SK-N-SH (cell line): ENCODE results near the gene MEIKIN. TPM values are rescaled to one million over a fixed set of nuclear protein-coding genes. Genes with fewer than 3 reads are reported as not detected.

Experiments used
- CTCF ChIA-PET: fragments of 300-600, 350-600 bp; formaldehyde crosslinking; extraction: SDS; loops from one replicate; lab custom pipeline; 2021; lab: Yijun Ruan, JAX
- POLR2A ChIA-PET: fragments of 350-600 bp; sonication (Branson Sonifier 250); formaldehyde crosslinking; extraction: SDS; loops from one replicate; lab custom pipeline; 2020; ENCODE audit warnings: antibody characterized with exemption, inconsistent platforms; lab: Yijun Ruan, JAX
- DNase-seq: peaks from one replicate; pipeline ENCODE4 v3.0.0; 2012
- H2AFZ ChIP-seq: fragments of 200-600 bp; sonication (generic); 2 replicates; pipeline ENCODE4 v1.8.1; 2016; ENCODE audit warnings: antibody characterized with exemption, mild to moderate bottlenecking, low read depth
- H3F3A ChIP-seq: fragments of 200-600 bp; sonication (generic); replicated peaks from 2 replicates; pipeline ENCODE3; 2016; ENCODE audit warnings: antibody characterized with exemption, mild to moderate bottlenecking; ENCODE audit not compliant: insufficient read depth
- H3K27ac ChIP-seq, 2 experiments: fragments of 200-500 bp in 1 of 2; fragments of 200-600 bp in 1 of 2; sonication (Bioruptor generic) in 1 of 2; sonication (generic), shearing (Covaris generic) in 1 of 2; 2 replicates each; pipeline versions ENCODE4 v1.5.1 to v1.6.1; 2014 to 2016; ENCODE audit warnings: low read depth in 2 of 2, inconsistent platforms in 1 of 2, low read length in 1 of 2, mild to moderate bottlenecking in 1 of 2, mixed read lengths in 1 of 2
- H3K27me3 ChIP-seq: fragments of 200-600 bp; sonication (generic), shearing (Covaris generic); 2 replicates; pipeline ENCODE4 v1.6.1; 2016; ENCODE audit warnings: mixed run types; ENCODE audit not compliant: insufficient read depth
- H3K36me3 ChIP-seq, 2 experiments: fragments of 200-500 bp in 1 of 2; fragments of 200-600 bp in 1 of 2; sonication (Bioruptor generic) in 1 of 2; sonication (generic) in 1 of 2; replicated peaks in 1 of 2; 2 replicates each; pipeline versions ENCODE3 to v1.5.1; 2014 to 2016; ENCODE audit warnings: low read length in 1 of 2, mild to moderate bottlenecking in 1 of 2; ENCODE audit not compliant: insufficient read depth in 2 of 2, control insufficient read depth in 1 of 2
- H3K4me1 ChIP-seq, 2 experiments: fragments of 200-500 bp in 1 of 2; fragments of 200-600 bp in 1 of 2; sonication (Bioruptor generic) in 1 of 2; sonication (generic), shearing (Covaris generic) in 1 of 2; 2 replicates each; pipeline versions ENCODE4 v1.5.1 to v1.6.1; 2014 to 2016; ENCODE audit warnings: low read depth in 1 of 2, low read length in 1 of 2, mixed run types in 1 of 2; ENCODE audit not compliant: insufficient read depth in 2 of 2, control insufficient read depth in 1 of 2
- H3K4me2 ChIP-seq: fragments of 200-600 bp; sonication (generic), shearing (Covaris generic); 2 replicates; pipeline ENCODE4 v1.6.1; 2017; ENCODE audit warnings: mixed run types
- H3K4me3 ChIP-seq, 2 experiments: fragments of 200-500 bp in 1 of 2; fragments of 200-600 bp in 1 of 2; sonication (Bioruptor generic) in 1 of 2; sonication (generic), shearing (Covaris generic) in 1 of 2; 2 replicates each; pipeline versions ENCODE4 v1.5.1 to v1.8.1; 2014 to 2016; ENCODE audit warnings: low read depth in 2 of 2, inconsistent platforms in 1 of 2, low read length in 1 of 2, mild to moderate bottlenecking in 1 of 2, mixed read lengths in 1 of 2, moderate library complexity in 1 of 2
- H3K79me2 ChIP-seq: fragments of 200-600 bp; sonication (generic); 2 replicates; pipeline ENCODE4 v1.8.1; 2017; ENCODE audit warnings: mild to moderate bottlenecking; ENCODE audit not compliant: insufficient read depth
- H3K9ac ChIP-seq: fragments of 200-600 bp; sonication (generic); 2 replicates; pipeline ENCODE4 v1.6.1; 2017; ENCODE audit warnings: mixed run types
- H3K9me2 ChIP-seq: fragments of 200-600 bp; sonication (generic); 2 replicates; pipeline ENCODE4 v1.6.1; 2017; ENCODE audit warnings: mixed run types
- H3K9me3 ChIP-seq: fragments of 200-600 bp; sonication (generic); 2 replicates; pipeline ENCODE4 v1.6.1; 2017; ENCODE audit warnings: mixed run types, mild to moderate bottlenecking, moderate library complexity
- H4K20me1 ChIP-seq: fragments of 200-600 bp; sonication (generic); 2 replicates; pipeline ENCODE4 v1.6.1; 2017; ENCODE audit warnings: mild to moderate bottlenecking, mixed run types; ENCODE audit not compliant: insufficient read depth
- EZH2phosphoT487 ChIP-seq: fragments of 200-600 bp; sonication (generic); IDR thresholded peaks from 2 replicates; pipeline ENCODE4 v1.6.1; 2017; ENCODE audit warnings: low read depth, mixed run types, mild to moderate bottlenecking, antibody characterized with exemption, moderate library complexity, borderline replicate concordance
- FOSL2 ChIP-seq: IDR thresholded peaks from 2 replicates; pipeline ENCODE4 v1.4.0; 2012; ENCODE audit warnings: low read depth, mild to moderate bottlenecking, moderate library complexity, borderline replicate concordance
- FOXM1 ChIP-seq: IDR thresholded peaks from 2 replicates; pipeline ENCODE4 v1.4.0; 2012; ENCODE audit warnings: low read depth, mild to moderate bottlenecking
- GABPA ChIP-seq: IDR thresholded peaks from 2 replicates; pipeline ENCODE4 v1.4.0; 2012; ENCODE audit warnings: low read depth, mild to moderate bottlenecking
- GATA2 ChIP-seq: sonication (generic); formaldehyde crosslinking; IDR thresholded peaks from 2 replicates; pipeline ENCODE4 v1.5.0; 2020; ENCODE audit warnings: mild to moderate bottlenecking, missing genetic modification reagents
- JUND ChIP-seq: IDR thresholded peaks from 2 replicates; pipeline ENCODE4 v1.4.0; 2012
- MEF2A ChIP-seq: IDR thresholded peaks from 2 replicates; pipeline ENCODE4 v1.4.0; 2012; ENCODE audit warnings: low read depth, borderline replicate concordance
- MXI1 ChIP-seq: IDR thresholded peaks from 2 replicates; pipeline ENCODE4 v1.6.1; 2012; ENCODE audit warnings: mild to moderate bottlenecking, low read depth, low read length, improper control_type of control experiment
- RAD21 ChIP-seq: IDR thresholded peaks from 2 replicates; pipeline ENCODE4 v1.6.1; 2012; ENCODE audit warnings: mild to moderate bottlenecking, low read length
- RCOR1 ChIP-seq: fragments of 150-350 bp; IDR thresholded peaks from 2 replicates; pipeline ENCODE4 v1.6.1; 2017; ENCODE audit warnings: antibody characterized with exemption, low read length
- USF1 ChIP-seq: IDR thresholded peaks from 2 replicates; pipeline ENCODE4 v1.4.0; 2012; ENCODE audit warnings: low read depth, borderline replicate concordance
- YY1 ChIP-seq: IDR thresholded peaks from 2 replicates; pipeline ENCODE4 v1.4.0; 2012; ENCODE audit warnings: low read depth, mild to moderate bottlenecking
- WGBS: methylation state at CpG from one replicate; pipeline ENCODE4 v1.1.6; 2017; ENCODE audit warnings: low lambda C conversion rate; 5-methylcytosine and 5-hydroxymethylcytosine counted together
- polyA plus RNA-seq, 3 experiments: library from polyadenylated mRNA; depleted of rRNA; stranded (reverse); fragments of >200 nt; gene quantifications; 2 replicates each; pipeline ENCODE4 v1.2.3, GENCODE V29; 2012

The MEIKIN gene
- polyA plus RNA-seq, 1 of the 3 experiments (the other 2 are of a cell fraction): not detected

DNA sequence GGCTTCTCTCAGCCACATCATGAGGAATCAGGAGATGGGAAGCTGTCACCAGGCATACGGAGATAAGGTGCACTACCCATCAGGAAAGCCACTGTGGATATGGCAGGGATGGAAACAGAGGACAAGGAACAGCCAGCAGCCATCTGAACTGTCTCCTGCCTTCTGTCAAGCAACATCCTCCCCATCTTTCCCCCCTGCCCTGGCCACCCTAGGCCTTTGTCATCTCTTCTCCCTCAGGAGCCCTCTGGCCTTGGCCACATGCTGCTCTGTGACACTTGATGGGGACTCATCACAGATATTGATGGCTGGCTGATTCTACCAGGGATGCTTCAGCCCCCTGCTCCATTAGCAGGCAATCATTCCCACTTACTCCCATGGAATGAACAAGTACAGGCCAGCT is 21.1 kb upstream of the MEIKIN start:
- Histone ChIP-seq H3K79me2 (no peaks in the 10 kb centered on the region), H3F3A (no peaks in the 10 kb centered on the region), H3K27me3 (no peaks in the 10 kb centered on the region), H3K4me2 (no peak overlapping the region), H3K9ac (no peak overlapping the region), H4K20me1 (no peaks in the 10 kb centered on the region), H3K4me3 (no peak overlapping the region)
- CTCF ChIA-PET: no interaction called here
- 77% methylated on average over 1 of the region's 1 CpG for WGBS
- TF ChIP-seq GABPA (no peak), USF1 (no peak), RCOR1 (no peak), MXI1 (no peak), EZH2phosphoT487 (no peak)
- TF ChIP-seq, all 33 proteins: peak for 0
- POLR2A ChIA-PET: no interaction called here
- Histone ChIP-seq H3K36me3 (no peaks in the 10 kb centered on the region), H2AFZ (no peak overlapping the region), H3K27ac (no peak overlapping the region), H3K9me2 (no peaks in the 10 kb centered on the region), H3K9me3 (no peaks in the 10 kb centered on the region), H3K4me1 (no peaks in the 10 kb centered on the region)
- DNase-seq: no peak

DNA sequence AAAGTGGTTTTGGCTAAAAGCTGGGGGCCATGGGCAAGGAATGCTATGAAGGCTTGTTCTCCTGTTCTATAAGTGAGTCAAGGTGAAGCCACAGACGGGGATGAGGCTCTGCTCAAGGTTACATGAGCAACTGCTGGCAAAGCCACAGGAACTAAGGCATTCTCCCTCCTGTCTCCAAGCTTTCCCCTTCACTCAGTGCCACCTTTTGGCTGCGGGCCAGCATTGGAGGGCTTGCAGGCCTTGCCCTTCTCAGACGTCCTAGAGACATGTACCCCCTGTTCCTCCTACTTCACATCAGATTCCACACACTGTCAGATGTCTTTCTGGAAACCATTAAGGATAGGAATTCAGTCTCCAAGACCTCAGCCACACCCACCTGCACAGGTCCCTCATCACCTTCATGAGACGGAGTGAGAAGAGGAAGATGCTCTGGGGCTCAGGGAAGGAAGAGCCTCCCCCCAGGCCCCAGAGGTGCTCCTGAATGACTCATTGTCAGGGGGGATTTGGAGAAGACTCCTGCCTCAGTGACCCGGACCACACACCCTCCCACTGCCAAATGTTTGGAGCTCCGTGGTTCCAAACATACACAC is 20.5 kb upstream of the MEIKIN start:
- Histone ChIP-seq H3K79me2 (no peaks in the 10 kb centered on the region), H3K9me3 (no peaks in the 10 kb centered on the region), H3K36me3 (no peaks in the 10 kb centered on the region), H3K27me3 (no peaks in the 10 kb centered on the region), H3K4me1 (no peaks in the 10 kb centered on the region), H3K4me2 (no peak overlapping the region), H4K20me1 (no peaks in the 10 kb centered on the region), H3K27ac (no peak overlapping the region), H3K4me3 (no peak overlapping the region), H2AFZ (no peak overlapping the region), H3K9me2 (no peaks in the 10 kb centered on the region), H3K9ac (no peak overlapping the region), H3F3A (no peaks in the 10 kb centered on the region)
- POLR2A ChIA-PET: no interaction called here
- 49% methylated on average over 4 of the region's 6 CpGs for WGBS
- TF ChIP-seq JUND (no peak), YY1 (no peak), GATA2 (no peak), FOSL2 (no peak)
- CTCF ChIA-PET: no interaction called here
- no peak for DNase-seq

DNA sequence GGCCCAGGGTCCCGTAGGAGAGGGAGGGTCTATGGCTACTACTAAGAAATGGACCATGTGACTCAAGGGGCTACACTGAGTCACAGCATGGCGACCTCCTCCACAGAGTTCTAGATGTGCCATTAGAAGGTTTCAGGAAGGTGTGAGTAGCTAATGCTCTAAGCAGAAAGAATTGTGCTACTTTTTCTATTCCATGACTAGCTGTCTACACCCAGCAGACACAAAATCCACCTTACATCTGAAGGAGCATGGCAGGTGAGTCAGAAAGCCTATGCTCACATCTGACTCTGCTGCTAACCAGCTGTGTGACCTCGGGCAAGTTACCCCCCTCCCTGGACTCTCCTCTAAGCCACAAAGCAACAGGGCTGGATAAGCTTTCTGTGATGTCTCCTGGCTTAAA is 14.4 kb upstream of the MEIKIN start:
- 25% methylated on average over 3 of the region's 3 CpGs for WGBS
- H3K9ac ChIP-seq: no peak overlapping the region
- DNase-seq: no peak

More for the DNA sequence above, 14.4 kb upstream of the MEIKIN start:
- Histone ChIP-seq H3K27ac (no peak overlapping the region), H3K9me2 (no peaks in the 10 kb centered on the region), H4K20me1 (no peaks in the 10 kb centered on the region), H3K4me3 (no peak overlapping the region), H3K9me3 (no peaks in the 10 kb centered on the region), H3F3A (no peaks in the 10 kb centered on the region), H3K36me3 (no peaks in the 10 kb centered on the region), H3K79me2 (no peaks in the 10 kb centered on the region), H3K4me1 (peaks cover 0 to 4% of the 10 kb centered on the region in 2 experiments; a peak in 2 of 4 replicates), H3K4me2 (no peak overlapping the region), H3K27me3 (no peaks in the 10 kb centered on the region), H2AFZ (no peak overlapping the region)
- TF ChIP-seq MXI1 (no peak), EZH2phosphoT487 (no peak), RAD21 (no peak), MEF2A (no peak), FOXM1 (no peak)
- ChIA-PET POLR2A (no interaction called here), CTCF (no interaction called here)
